ENCODE measurements around the gene CTU2.
A peak's percentile ranks its signal among the peaks of the same experiment; 100 is the strongest.

Gene CTU2

GRCh38 chr16:88739139-88739976 is 33.1 kb downstream of the CTU2 start:
- Histone ChIP-seq H3K4me1 (ENCODE audit: control extremely low read depth in 1 of 4, control insufficient read depth in 4 of 4, insufficient read depth in 4 of 4, low read length in 3 of 4) (peaks cover 0 to 11% (median 10%) of the 10 kb centered on the region in 4 experiments), H3K4me3 (ENCODE audit: control insufficient read depth in 1 of 7, extremely low read depth in 1 of 7, insufficient read depth in 4 of 7, low read depth in 2 of 7, low read length in 6 of 7) (no peak overlapping the region), H3K27me3 (replicated peaks in 2 of 5; ENCODE audit: control insufficient read depth in 4 of 5, insufficient read depth in 5 of 5, low read length in 4 of 5) (no peaks in the 10 kb centered on the region), H3K9me3 (ENCODE audit: control extremely low read depth in 1 of 5, control insufficient read depth in 4 of 5, insufficient read depth in 2 of 5, low read depth in 1 of 5, low read length in 4 of 5) (no peaks in the 10 kb centered on the region), H3K27ac (ENCODE audit: insufficient read depth in 1 of 2, low read depth in 1 of 2, low read length in 2 of 2, poor library complexity in 1 of 2, severe bottlenecking in 2 of 2) (no peak overlapping the region), H3K36me3 (ENCODE audit: control insufficient read depth in 4 of 4, insufficient read depth in 4 of 4, low read length in 3 of 4) (peaks cover 11 to 90% (median 58%) of the 10 kb centered on the region in 4 experiments)
- 92% methylated on average over 20 of the region's 22 CpGs for WGBS (ENCODE audit: insufficient coverage)
- POLR2A ChIA-PET = no interaction called here
- DNase-seq = no peak
- CTCF ChIA-PET = interaction anchor here (0.7 to 1.8 kb wide), 3 partner anchors 16 to 44 kb away, joined by 3 read pairs; no protein-coding TSS in a partner anchor

DNA sequence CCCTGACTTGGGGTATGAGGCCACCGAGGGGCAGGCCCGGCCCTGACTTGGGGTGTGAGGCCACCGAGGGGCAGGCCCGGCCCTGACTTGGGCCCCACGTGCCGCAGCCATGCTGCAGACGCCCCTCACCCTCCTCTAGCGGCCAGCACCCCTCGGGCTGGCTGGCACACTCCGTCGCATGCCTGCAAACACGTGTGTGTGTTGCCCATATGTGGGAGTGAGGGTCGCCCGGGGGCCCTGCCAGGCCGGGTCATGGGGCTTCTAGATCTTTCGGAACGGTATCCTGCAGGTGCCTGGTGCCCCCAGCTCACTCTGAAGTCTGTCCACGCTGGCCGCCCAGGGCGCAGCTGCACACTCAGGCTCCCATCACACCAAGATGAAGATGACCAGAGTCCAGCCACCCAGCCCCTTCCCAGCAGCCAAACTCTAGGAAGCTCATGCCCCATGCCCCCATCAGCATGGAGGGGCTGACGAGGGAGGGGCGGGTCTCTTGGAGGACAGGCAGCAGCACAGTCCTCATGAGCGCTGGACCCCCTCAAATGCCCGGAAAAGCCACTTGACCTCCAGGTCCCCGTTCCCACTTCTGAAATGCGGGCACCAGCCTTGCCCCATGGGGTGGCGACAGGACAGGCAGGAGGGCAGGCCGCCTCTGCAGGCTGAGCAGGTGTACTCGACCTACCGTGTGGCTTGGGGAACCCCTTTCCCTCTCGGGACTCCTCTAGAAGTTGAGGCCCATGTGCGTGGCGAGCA is 33.8 kb downstream of the CTU2 start:
- Histone ChIP-seq H3K9me3 (ENCODE audit: control extremely low read depth in 1 of 5, control insufficient read depth in 4 of 5, insufficient read depth in 2 of 5, low read depth in 1 of 5, low read length in 4 of 5) (no peaks in the 10 kb centered on the region), H3K36me3 (ENCODE audit: control insufficient read depth in 4 of 4, insufficient read depth in 4 of 4, low read length in 3 of 4) (peaks cover 11 to 84% (median 52%) of the 10 kb centered on the region in 4 experiments), H3K4me3 (ENCODE audit: control insufficient read depth in 1 of 7, extremely low read depth in 1 of 7, insufficient read depth in 4 of 7, low read depth in 2 of 7, low read length in 6 of 7) (no peak overlapping the region), H3K27ac (ENCODE audit: insufficient read depth in 1 of 2, low read depth in 1 of 2, low read length in 2 of 2, poor library complexity in 1 of 2, severe bottlenecking in 2 of 2) (no peak overlapping the region), H3K4me1 (ENCODE audit: control extremely low read depth in 1 of 4, control insufficient read depth in 4 of 4, insufficient read depth in 4 of 4, low read length in 3 of 4) (peaks cover 0 to 18% (median 17%) of the 10 kb centered on the region in 4 experiments), H3K27me3 (replicated peaks in 2 of 5; ENCODE audit: control insufficient read depth in 4 of 5, insufficient read depth in 5 of 5, low read length in 4 of 5) (no peaks in the 10 kb centered on the region)
- CTCF ChIA-PET = interaction anchor here (0.7 to 1.8 kb wide), 3 partner anchors 17 to 43 kb away, joined by 3 to 5 read pairs (median 3); no protein-coding TSS in a partner anchor
- 96% methylated on average over 32 of the region's 33 CpGs for WGBS (ENCODE audit: insufficient coverage)
- no peak for DNase-seq
- POLR2A ChIA-PET = no interaction called here

DNA sequence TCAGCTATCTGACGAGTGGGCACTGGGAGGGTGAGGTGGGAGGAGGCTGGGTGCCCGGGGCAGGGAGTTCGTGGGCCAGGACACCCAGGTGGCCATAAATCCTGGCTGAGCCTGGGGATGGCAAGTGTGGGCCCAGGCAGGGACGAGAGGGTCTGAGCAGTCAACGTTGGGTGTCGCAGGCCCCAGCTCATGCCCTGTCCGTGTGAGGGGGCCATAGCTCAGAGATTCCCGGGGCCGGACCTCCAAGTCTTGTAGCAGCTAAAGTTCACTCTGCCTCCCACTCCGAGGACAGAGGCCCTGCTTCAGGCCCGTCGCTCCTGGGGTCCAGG is 34.4 kb downstream of the CTU2 start:
- H3K27me3 ChIP-seq (replicated peaks in 2 of 5; ENCODE audit: control insufficient read depth in 4 of 5, insufficient read depth in 5 of 5, low read length in 4 of 5) = no peaks in the 10 kb centered on the region
- H3K9me3 ChIP-seq (ENCODE audit: control extremely low read depth in 1 of 5, control insufficient read depth in 4 of 5, insufficient read depth in 2 of 5, low read depth in 1 of 5, low read length in 4 of 5) = no peaks in the 10 kb centered on the region
- H3K4me1 ChIP-seq (ENCODE audit: control extremely low read depth in 1 of 4, control insufficient read depth in 4 of 4, insufficient read depth in 4 of 4, low read length in 3 of 4) = peaks cover 0 to 21% (median 21%) of the 10 kb centered on the region in 4 experiments
- DNase-seq = no peak
- peaks cover 10 to 80% (median 48%) of the 10 kb centered on the region in 4 experiments for H3K36me3 ChIP-seq (ENCODE audit: control insufficient read depth in 4 of 4, insufficient read depth in 4 of 4, low read length in 3 of 4)
- WGBS (ENCODE audit: insufficient coverage) = 96% methylated on average over 12 of the region's 12 CpGs
- H3K4me3 ChIP-seq (ENCODE audit: control insufficient read depth in 1 of 7, extremely low read depth in 1 of 7, insufficient read depth in 4 of 7, low read depth in 2 of 7, low read length in 6 of 7) = no peak overlapping the region
- ChIA-PET CTCF (interaction anchor here (0.7 to 1.8 kb wide), 3 partner anchors 13 to 42 kb away, joined by 3 to 5 read pairs (median 3); no protein-coding TSS in a partner anchor), POLR2A (no interaction called here)
- H3K27ac ChIP-seq (ENCODE audit: insufficient read depth in 1 of 2, low read depth in 1 of 2, low read length in 2 of 2, poor library complexity in 1 of 2, severe bottlenecking in 2 of 2) = no peak overlapping the region

- DNase-seq = no peak
- Histone ChIP-seq H3K4me1 (ENCODE audit: control extremely low read depth in 1 of 4, control insufficient read depth in 4 of 4, insufficient read depth in 4 of 4, low read length in 3 of 4) (peaks cover 0 to 28% (median 27%) of the 10 kb centered on the region in 4 experiments), H3K36me3 (ENCODE audit: control insufficient read depth in 4 of 4, insufficient read depth in 4 of 4, low read length in 3 of 4) (peaks cover 6 to 75% (median 43%) of the 10 kb centered on the region in 4 experiments), H3K9me3 (ENCODE audit: control extremely low read depth in 1 of 5, control insufficient read depth in 4 of 5, insufficient read depth in 2 of 5, low read depth in 1 of 5, low read length in 4 of 5) (no peaks in the 10 kb centered on the region), H3K27ac (ENCODE audit: insufficient read depth in 1 of 2, low read depth in 1 of 2, low read length in 2 of 2, poor library complexity in 1 of 2, severe bottlenecking in 2 of 2) (no peak overlapping the region), H3K27me3 (replicated peaks in 2 of 5; ENCODE audit: control insufficient read depth in 4 of 5, insufficient read depth in 5 of 5, low read length in 4 of 5) (no peaks in the 10 kb centered on the region), H3K4me3 (ENCODE audit: control insufficient read depth in 1 of 7, extremely low read depth in 1 of 7, insufficient read depth in 4 of 7, low read depth in 2 of 7, low read length in 6 of 7) (no peak overlapping the region)
- 95% methylated on average over 14 of the region's 17 CpGs for WGBS (ENCODE audit: insufficient coverage)
- ChIA-PET CTCF (interaction anchor here (0.7 to 1.8 kb wide), 3 partner anchors 13 to 42 kb away, joined by 3 to 5 read pairs (median 3); no protein-coding TSS in a partner anchor), POLR2A (no interaction called here)
Observed at GRCh38 chr16:88741368-88741767, 35.1 kb downstream of the CTU2 start.

DNA sequence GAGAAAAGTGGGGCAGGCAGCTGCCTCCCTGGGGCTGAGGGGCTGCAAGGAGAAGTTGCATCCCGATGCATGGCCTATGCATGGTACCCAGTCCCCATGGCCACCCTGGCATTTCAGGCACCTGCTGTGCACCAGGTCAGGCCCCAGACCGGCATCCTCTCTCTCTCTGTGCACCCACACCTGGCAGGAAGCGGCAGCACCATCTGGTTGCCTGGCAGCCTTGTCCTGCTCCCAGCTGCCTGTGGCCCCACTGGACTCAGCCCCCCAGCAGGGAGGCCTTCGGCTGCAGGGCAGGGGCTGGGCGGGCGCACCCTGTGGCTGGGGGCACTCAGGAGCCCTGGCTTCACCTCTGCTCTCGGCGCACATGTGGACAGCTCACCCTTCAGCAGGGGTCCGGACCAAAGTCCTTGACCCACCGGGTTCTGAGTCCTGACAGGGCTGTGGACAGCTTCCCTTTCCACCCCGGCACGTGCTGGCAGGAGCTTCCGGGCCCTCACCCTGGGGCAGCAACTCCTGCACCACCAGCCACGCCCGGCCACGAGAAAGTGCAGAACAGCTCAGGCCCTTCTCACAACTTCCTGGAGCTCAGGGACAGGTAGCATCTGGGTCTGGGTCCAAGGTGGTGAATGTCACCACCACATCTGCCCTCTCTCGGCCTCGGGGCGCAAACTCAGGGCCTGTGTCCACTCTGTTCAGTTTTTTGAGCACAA is 36.7 kb downstream of the CTU2 start:
- Histone ChIP-seq H3K27me3 (replicated peaks in 2 of 5; ENCODE audit: control insufficient read depth in 4 of 5, insufficient read depth in 5 of 5, low read length in 4 of 5) (no peaks in the 10 kb centered on the region), H3K27ac (ENCODE audit: insufficient read depth in 1 of 2, low read depth in 1 of 2, low read length in 2 of 2, poor library complexity in 1 of 2, severe bottlenecking in 2 of 2) (no peak overlapping the region), H3K36me3 (ENCODE audit: control insufficient read depth in 4 of 4, insufficient read depth in 4 of 4, low read length in 3 of 4) (peaks cover 6 to 68% (median 35%) of the 10 kb centered on the region in 4 experiments), H3K4me1 (ENCODE audit: control extremely low read depth in 1 of 4, control insufficient read depth in 4 of 4, insufficient read depth in 4 of 4, low read length in 3 of 4) (peaks cover 0 to 31% (median 26%) of the 10 kb centered on the region in 4 experiments), H3K4me3 (ENCODE audit: control insufficient read depth in 1 of 7, extremely low read depth in 1 of 7, insufficient read depth in 4 of 7, low read depth in 2 of 7, low read length in 6 of 7) (no peak overlapping the region), H3K9me3 (ENCODE audit: control extremely low read depth in 1 of 5, control insufficient read depth in 4 of 5, insufficient read depth in 2 of 5, low read depth in 1 of 5, low read length in 4 of 5) (no peaks in the 10 kb centered on the region)
- CTCF ChIA-PET = interaction anchor here (0.9 to 8.9 kb wide), 18 partner anchors 9 to 474 kb away, joined by 3 to 81 read pairs (median 4); partner anchors contain the start of genes PIEZO1 and ZNF778
- WGBS (ENCODE audit: insufficient coverage) = 83% methylated on average over 18 of the region's 19 CpGs
- POLR2A ChIA-PET = no interaction called here
- DNase-seq = no peak

- H3K4me1 ChIP-seq (ENCODE audit: control extremely low read depth in 1 of 4, control insufficient read depth in 4 of 4, insufficient read depth in 4 of 4, low read length in 3 of 4) = peaks cover 0 to 31% (median 26%) of the 10 kb centered on the region in 4 experiments
- POLR2A ChIA-PET = no interaction called here
- CTCF ChIA-PET = interaction anchor here (0.9 to 8.9 kb wide), 17 partner anchors 8 to 474 kb away, joined by 3 to 81 read pairs (median 4); partner anchors contain the start of genes PIEZO1 and ZNF778
- H3K36me3 ChIP-seq (ENCODE audit: control insufficient read depth in 4 of 4, insufficient read depth in 4 of 4, low read length in 3 of 4) = peaks cover 6 to 65% (median 33%) of the 10 kb centered on the region in 4 experiments
- DNase-seq = peak; percentile 47 to 70 (median 63)
- WGBS (ENCODE audit: insufficient coverage) = 70% methylated on average over 27 of the region's 32 CpGs
- H3K27me3 ChIP-seq (replicated peaks in 2 of 5; ENCODE audit: control insufficient read depth in 4 of 5, insufficient read depth in 5 of 5, low read length in 4 of 5) = no peaks in the 10 kb centered on the region
- H3K27ac ChIP-seq (ENCODE audit: insufficient read depth in 1 of 2, low read depth in 1 of 2, low read length in 2 of 2, poor library complexity in 1 of 2, severe bottlenecking in 2 of 2) = no peak overlapping the region
- H3K9me3 ChIP-seq (ENCODE audit: control extremely low read depth in 1 of 5, control insufficient read depth in 4 of 5, insufficient read depth in 2 of 5, low read depth in 1 of 5, low read length in 4 of 5) = no peaks in the 10 kb centered on the region
- H3K4me3 ChIP-seq (ENCODE audit: control insufficient read depth in 1 of 7, extremely low read depth in 1 of 7, insufficient read depth in 4 of 7, low read depth in 2 of 7, low read length in 6 of 7) = no peak overlapping the region
Observed at GRCh38 chr16:88743693-88744576, 37.6 kb downstream of the CTU2 start.
